Measurements from ENCODE around the gene PRELID3B.

The PRELID3B gene

GRCh38 chr20:59010321-59010994, 32.1 kb downstream of the PRELID3B start:
- Histone ChIP-seq H3K36me3 (ENCODE audit: low read length) (no peaks in the 10 kb centered on the region), H3K79me2 (ENCODE audit: insufficient read depth, low read length) (peaks cover 13% of the 10 kb centered on the region), H3K9ac (ENCODE audit: low read length) (no peak overlapping the region), H3K9me2 (replicated peaks; ENCODE audit: insufficient read depth, low read length) (no peaks in the 10 kb centered on the region), H3K27me3 (ENCODE audit: low read length) (no peaks in the 10 kb centered on the region), H3K4me3 (ENCODE audit: insufficient read depth, low read length, poor library complexity, severe bottlenecking) (no peak overlapping the region), H4K20me1 (ENCODE audit: low read depth, low read length) (no peaks in the 10 kb centered on the region), H3K27ac (ENCODE audit: low read depth, low read length) (no peak overlapping the region), H3K4me2 (ENCODE audit: low read depth, low read length, poor library complexity, severe bottlenecking) (no peak overlapping the region), H3K9me3 (ENCODE audit: insufficient read depth, low read length) (no peaks in the 10 kb centered on the region), H2AFZ (ENCODE audit: low read depth, low read length, severe bottlenecking) (no peak overlapping the region), H3F3A (ENCODE audit: insufficient read depth) (peaks cover 12% of the 10 kb centered on the region)
- no peak for TF ChIP-seq EZH2phosphoT487 (conservative IDR thresholded peaks at IDR 0.05; ENCODE audit: low read length)
- TF ChIP-seq, protein P1, sequence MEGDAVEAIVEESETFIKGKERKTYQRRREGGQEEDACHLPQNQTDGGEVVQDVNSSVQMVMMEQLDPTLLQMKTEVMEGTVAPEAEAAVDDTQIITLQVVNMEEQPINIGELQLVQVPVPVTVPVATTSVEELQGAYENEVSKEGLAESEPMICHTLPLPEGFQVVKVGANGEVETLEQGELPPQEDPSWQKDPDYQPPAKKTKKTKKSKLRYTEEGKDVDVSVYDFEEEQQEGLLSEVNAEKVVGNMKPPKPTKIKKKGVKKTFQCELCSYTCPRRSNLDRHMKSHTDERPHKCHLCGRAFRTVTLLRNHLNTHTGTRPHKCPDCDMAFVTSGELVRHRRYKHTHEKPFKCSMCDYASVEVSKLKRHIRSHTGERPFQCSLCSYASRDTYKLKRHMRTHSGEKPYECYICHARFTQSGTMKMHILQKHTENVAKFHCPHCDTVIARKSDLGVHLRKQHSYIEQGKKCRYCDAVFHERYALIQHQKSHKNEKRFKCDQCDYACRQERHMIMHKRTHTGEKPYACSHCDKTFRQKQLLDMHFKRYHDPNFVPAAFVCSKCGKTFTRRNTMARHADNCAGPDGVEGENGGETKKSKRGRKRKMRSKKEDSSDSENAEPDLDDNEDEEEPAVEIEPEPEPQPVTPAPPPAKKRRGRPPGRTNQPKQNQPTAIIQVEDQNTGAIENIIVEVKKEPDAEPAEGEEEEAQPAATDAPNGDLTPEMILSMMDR (IDR thresholded peaks at IDR 0.05; ENCODE audit: insufficient read depth, low read length, poor library complexity, severe bottlenecking): no peak

- Histone ChIP-seq H2AFZ (ENCODE audit: low read depth, low read length, severe bottlenecking) (no peak overlapping the region), H3K79me2 (ENCODE audit: insufficient read depth, low read length) (peaks cover 23% of the 10 kb centered on the region), H4K20me1 (ENCODE audit: low read depth, low read length) (0 out of 2 replicates have a peak, but pooled peaks cover 2% of the 10 kb centered on the region), H3F3A (ENCODE audit: insufficient read depth) (peaks cover 12% of the 10 kb centered on the region), H3K27ac (ENCODE audit: low read depth, low read length) (no peak overlapping the region), H3K4me2 (ENCODE audit: low read depth, low read length, poor library complexity, severe bottlenecking) (no peak overlapping the region), H3K36me3 (ENCODE audit: low read length) (no peaks in the 10 kb centered on the region), H3K4me3 (ENCODE audit: insufficient read depth, low read length, poor library complexity, severe bottlenecking) (no peak overlapping the region), H3K9me3 (ENCODE audit: insufficient read depth, low read length) (no peaks in the 10 kb centered on the region), H3K27me3 (ENCODE audit: low read length) (no peaks in the 10 kb centered on the region), H3K9me2 (replicated peaks; ENCODE audit: insufficient read depth, low read length) (no peaks in the 10 kb centered on the region), H3K9ac (ENCODE audit: low read length) (no peak overlapping the region)
- TF ChIP-seq, protein P1 (IDR thresholded peaks at IDR 0.05; ENCODE audit: insufficient read depth, low read length, poor library complexity, severe bottlenecking): no peak
- no peak for TF ChIP-seq EZH2phosphoT487 (conservative IDR thresholded peaks at IDR 0.05; ENCODE audit: low read length)
Measured at GRCh38 chr20:59008715-59009336, 33.8 kb downstream of the PRELID3B start.

DNA sequence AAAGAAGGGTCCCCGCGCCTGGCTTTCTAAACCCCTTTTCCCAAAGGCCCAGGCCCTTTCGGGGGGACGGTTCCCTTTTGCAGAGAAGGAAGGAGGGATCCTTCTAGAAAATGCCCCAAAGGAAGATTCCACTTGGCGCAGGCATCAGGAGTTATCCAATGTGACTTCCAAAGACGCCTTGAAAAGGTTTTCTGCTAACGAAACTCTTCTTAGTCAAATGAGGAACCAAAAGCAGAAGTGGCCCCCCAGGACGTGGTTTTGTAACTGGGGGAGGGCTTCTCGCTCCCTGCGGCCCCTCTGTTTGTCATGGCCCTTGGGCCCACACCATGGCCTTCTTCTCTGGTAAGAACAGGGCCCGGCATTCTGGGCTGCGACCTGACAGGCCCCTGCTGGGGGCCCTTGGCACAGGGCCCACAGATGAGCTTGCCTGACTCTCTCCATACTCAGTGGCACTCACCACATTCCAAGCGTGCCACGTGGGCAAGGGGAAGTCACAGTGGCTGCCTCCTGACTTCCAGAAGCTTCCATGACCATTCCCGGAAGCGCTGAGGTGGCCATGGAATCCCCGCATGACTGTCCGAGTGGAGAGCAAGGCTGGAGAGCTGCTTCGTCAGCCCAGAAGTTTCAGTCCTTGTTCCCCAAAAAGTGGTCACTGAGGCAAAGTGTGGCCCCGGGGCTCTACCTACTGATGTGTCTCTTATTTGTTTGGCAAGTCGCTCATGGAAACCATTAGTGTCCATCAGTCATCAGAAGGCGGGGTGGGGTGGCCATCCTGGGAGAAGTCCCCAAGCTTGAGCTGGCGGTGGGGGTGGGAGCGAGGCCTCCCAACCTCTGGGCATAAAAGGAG, 34.7 kb downstream of the PRELID3B start:
- H4K20me1 ChIP-seq (ENCODE audit: low read depth, low read length): 0 out of 2 replicates have a peak, but pooled peaks cover 3% of the 10 kb centered on the region
- peaks cover 32% of the 10 kb centered on the region for H3K79me2 ChIP-seq (ENCODE audit: insufficient read depth, low read length)
- H3K27me3 ChIP-seq (ENCODE audit: low read length): no peaks in the 10 kb centered on the region
- H3K27ac ChIP-seq (ENCODE audit: low read depth, low read length): peak overlapping the region; percentile 86
- no peaks in the 10 kb centered on the region for H3K9me3 ChIP-seq (ENCODE audit: insufficient read depth, low read length)
- H3K9me2 ChIP-seq (replicated peaks; ENCODE audit: insufficient read depth, low read length): no peaks in the 10 kb centered on the region
- H3K4me3 ChIP-seq (ENCODE audit: insufficient read depth, low read length, poor library complexity, severe bottlenecking): peak overlapping the region; percentile 74
- H3K4me2 ChIP-seq (ENCODE audit: low read depth, low read length, poor library complexity, severe bottlenecking): peak overlapping the region; percentile 86
- TF ChIP-seq, protein P1 (IDR thresholded peaks at IDR 0.05; ENCODE audit: insufficient read depth, low read length, poor library complexity, severe bottlenecking): no peak
- TF ChIP-seq EZH2phosphoT487 (conservative IDR thresholded peaks at IDR 0.05; ENCODE audit: low read length): no peak
- no peaks in the 10 kb centered on the region for H3K36me3 ChIP-seq (ENCODE audit: low read length)
- no peak overlapping the region for H2AFZ ChIP-seq (ENCODE audit: low read depth, low read length, severe bottlenecking)
- peak overlapping the region; percentile 91 for H3K9ac ChIP-seq (ENCODE audit: low read length)
- peaks cover 12% of the 10 kb centered on the region for H3F3A ChIP-seq (ENCODE audit: insufficient read depth)
